ENCODE results near the gene OXSM.

DNA sequence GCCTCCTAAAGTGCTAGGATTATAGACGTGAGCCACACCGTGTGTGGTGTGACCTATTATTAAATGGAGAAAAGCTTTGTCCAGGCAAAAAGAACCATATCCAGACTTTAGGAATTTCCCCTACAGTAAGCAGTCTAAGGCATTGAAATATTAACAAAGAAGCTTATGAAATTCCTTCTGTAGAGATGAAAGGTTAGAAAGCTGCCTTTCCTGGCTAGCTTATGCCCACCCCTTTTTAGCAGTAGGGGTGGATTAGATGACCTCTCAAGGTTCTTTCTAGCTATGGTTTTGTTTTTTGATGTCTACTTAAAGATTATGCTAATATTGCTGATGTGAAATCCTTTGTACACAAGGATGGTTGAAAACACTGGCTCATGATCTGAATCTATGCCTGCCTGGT, 13.9 kb downstream of the OXSM start:
- TF ChIP-seq POLR2AphosphoS5 (IDR thresholded peaks at IDR 0.05) (no peak), EP300 (IDR thresholded peaks at IDR 0.05) (no peak)
- TF ChIP-seq, protein P1, sequence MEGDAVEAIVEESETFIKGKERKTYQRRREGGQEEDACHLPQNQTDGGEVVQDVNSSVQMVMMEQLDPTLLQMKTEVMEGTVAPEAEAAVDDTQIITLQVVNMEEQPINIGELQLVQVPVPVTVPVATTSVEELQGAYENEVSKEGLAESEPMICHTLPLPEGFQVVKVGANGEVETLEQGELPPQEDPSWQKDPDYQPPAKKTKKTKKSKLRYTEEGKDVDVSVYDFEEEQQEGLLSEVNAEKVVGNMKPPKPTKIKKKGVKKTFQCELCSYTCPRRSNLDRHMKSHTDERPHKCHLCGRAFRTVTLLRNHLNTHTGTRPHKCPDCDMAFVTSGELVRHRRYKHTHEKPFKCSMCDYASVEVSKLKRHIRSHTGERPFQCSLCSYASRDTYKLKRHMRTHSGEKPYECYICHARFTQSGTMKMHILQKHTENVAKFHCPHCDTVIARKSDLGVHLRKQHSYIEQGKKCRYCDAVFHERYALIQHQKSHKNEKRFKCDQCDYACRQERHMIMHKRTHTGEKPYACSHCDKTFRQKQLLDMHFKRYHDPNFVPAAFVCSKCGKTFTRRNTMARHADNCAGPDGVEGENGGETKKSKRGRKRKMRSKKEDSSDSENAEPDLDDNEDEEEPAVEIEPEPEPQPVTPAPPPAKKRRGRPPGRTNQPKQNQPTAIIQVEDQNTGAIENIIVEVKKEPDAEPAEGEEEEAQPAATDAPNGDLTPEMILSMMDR (IDR thresholded peaks at IDR 0.05): no peak
